Hepatocyte (in vitro differentiated cells): ENCODE data around the gene CDK9. TPM values are rescaled to one million over a fixed set of nuclear protein-coding genes. Genes with fewer than 3 reads are reported as not detected.
"Not testable (repeated sequence)": the region's sequence is repeated elsewhere in the genome, so short reads cannot be mapped to it uniquely, and the experiment has no call there.

Experiments
- DNase-seq: peaks from one replicate; pipeline ENCODE4 v3.0.0-alpha.2; 2016; ENCODE audit warnings: low spot score
- H2AFZ ChIP-seq: fragments of 200-600 bp; sonication (generic); 2 replicates; pipeline ENCODE4 v1.6.0; 2016; ENCODE audit warnings: antibody characterized with exemption, mild to moderate bottlenecking
- H3K27ac ChIP-seq: fragments of 200-600 bp; sonication (generic); 2 replicates; pipeline ENCODE4 v1.5.1; 2016; ENCODE audit warnings: mild to moderate bottlenecking
- H3K27me3 ChIP-seq: fragments of 200-600 bp; sonication (generic); 2 replicates; pipeline ENCODE4 v1.6.1; 2016
- H3K36me3 ChIP-seq: fragments of 200-600 bp; sonication (generic); replicated peaks from 2 replicates; pipeline ENCODE4 v1.5.1; 2016; ENCODE audit warnings: low read depth; ENCODE audit not compliant: insufficient read depth
- H3K4me1 ChIP-seq: fragments of 200-600 bp; sonication (generic); 2 replicates; pipeline ENCODE4 v1.5.1; 2016; ENCODE audit warnings: mild to moderate bottlenecking, moderate library complexity; ENCODE audit not compliant: insufficient read depth
- H3K4me2 ChIP-seq: fragments of 200-600 bp; sonication (generic); 2 replicates; pipeline ENCODE4 v1.6.0; 2016
- H3K4me3 ChIP-seq: fragments of 200-600 bp; sonication (generic); 2 replicates; pipeline ENCODE4 v1.5.1; 2016; ENCODE audit warnings: mild to moderate bottlenecking
- H3K79me2 ChIP-seq: fragments of 200-600 bp; sonication (generic); 2 replicates; pipeline ENCODE4 v1.6.0; 2017; ENCODE audit warnings: mild to moderate bottlenecking
- H3K9me2 ChIP-seq: fragments of 200-600 bp; sonication (generic); replicated peaks from 2 replicates; pipeline ENCODE4 v1.6.0; 2017; ENCODE audit warnings: mild to moderate bottlenecking; ENCODE audit not compliant: insufficient read depth
- H3K9me3 ChIP-seq: fragments of 200-600 bp; sonication (generic); 2 replicates; pipeline ENCODE4 v1.5.1; 2016; ENCODE audit warnings: low read depth, mild to moderate bottlenecking
- H4K20me1 ChIP-seq: fragments of 200-600 bp; sonication (generic); 2 replicates; pipeline ENCODE4 v1.6.0; 2016; ENCODE audit warnings: mild to moderate bottlenecking; ENCODE audit not compliant: insufficient read depth, poor library complexity, severe bottlenecking
- CTCF ChIP-seq: fragments of 200-600 bp; sonication (generic); IDR thresholded peaks from 2 replicates; pipeline ENCODE4 v1.5.1; 2016; ENCODE audit warnings: antibody characterized with exemption, mild to moderate bottlenecking; ENCODE audit not compliant: poor library complexity
- EZH2 ChIP-seq: fragments of 200-600 bp; sonication (generic); IDR thresholded peaks from 2 replicates; pipeline ENCODE4 v1.6.1; 2016; ENCODE audit warnings: antibody characterized with exemption, mild to moderate bottlenecking, borderline replicate concordance
- EZH2phosphoT487 ChIP-seq: fragments of 200-600 bp; sonication (generic); IDR thresholded peaks from one replicate; pipeline ENCODE4 v1.6.1; 2018; ENCODE audit warnings: antibody characterized with exemption, mild to moderate bottlenecking, low read depth, moderate library complexity; ENCODE audit not compliant: unreplicated experiment, severe bottlenecking
- WGBS: methylation state at CpG from one replicate; pipeline ENCODE4 v1.1.6; 2016; ENCODE audit warnings: low lambda C conversion rate; ENCODE audit errors: missing lambda C conversion rate; 5-methylcytosine and 5-hydroxymethylcytosine counted together
- polyA plus RNA-seq: library from polyadenylated mRNA; unstranded; fragments of >200 nt; fragmentation: Nextera tagmentation; extraction: Ambion mirVana; gene quantifications from 2 replicates; pipeline ENCODE4 v1.2.1, GENCODE V29; 2016
- total RNA-seq: library from RNA; depleted of rRNA; stranded (reverse); fragments of >200 nt; gene quantifications from 2 replicates; pipeline ENCODE4 v1.2.3, GENCODE V29; 2014

The CDK9 gene
- total and polyA plus RNA-seq, 2 experiments from 2014 or later: 84.6 to 91.4 TPM

GRCh38 chr9:127835991-127836516 is 50.2 kb downstream of the CDK9 start:
- Histone ChIP-seq H3K27ac (peak overlapping the region; percentile 80), H3K4me3 (no peak overlapping the region), H3K79me2 (no peaks in the 10 kb centered on the region), H3K36me3 (no peaks in the 10 kb centered on the region), H2AFZ (no peak overlapping the region), H3K9me3 (no peaks in the 10 kb centered on the region), H3K27me3 (no peaks in the 10 kb centered on the region), H3K4me1 (peaks cover 15% of the 10 kb centered on the region), H3K4me2 (no peak overlapping the region), H3K9me2 (no peaks in the 10 kb centered on the region), H4K20me1 (no peaks in the 10 kb centered on the region)
- 70% methylated on average over 9 of the region's 17 CpGs for WGBS
- peak; percentile 42 for DNase-seq
- TF ChIP-seq CTCF (no peak), EZH2phosphoT487 (no peak), EZH2 (no peak)

- 88% methylated on average over 3 of the region's 3 CpGs for WGBS
- H3K9me3 ChIP-seq, H2AFZ ChIP-seq, H3K4me3 ChIP-seq, H3K4me2 ChIP-seq, H3K79me2 ChIP-seq, H3K9me2 ChIP-seq, H3K36me3 ChIP-seq, H4K20me1 ChIP-seq, H3K27me3 ChIP-seq, DNase-seq: not testable (repeated sequence)
- peaks cover 15% of the 10 kb centered on the region for H3K4me1 ChIP-seq
- peak overlapping the region; percentile 80 for H3K27ac ChIP-seq
Observed at GRCh38 chr9:127836561-127836960, 50.7 kb downstream of the CDK9 start.

GRCh38 chr9:127837346-127837745 is 51.5 kb downstream of the CDK9 start:
- TF ChIP-seq CTCF (no peak), EZH2 (no peak), EZH2phosphoT487 (no peak)
- Histone ChIP-seq H3K27ac (peak overlapping the region; percentile 80), H3K36me3 (no peaks in the 10 kb centered on the region), H3K4me2 (no peak overlapping the region), H3K27me3 (no peaks in the 10 kb centered on the region), H3K9me2 (no peaks in the 10 kb centered on the region), H3K4me1 (peaks cover 15% of the 10 kb centered on the region), H3K9me3 (no peaks in the 10 kb centered on the region), H3K79me2 (no peaks in the 10 kb centered on the region), H2AFZ (no peak overlapping the region), H4K20me1 (no peaks in the 10 kb centered on the region), H3K4me3 (no peak overlapping the region)
- WGBS: 71% methylated on average over 4 of the region's 4 CpGs
- DNase-seq: no peak

GRCh38 chr9:127838375-127839078 is 52.7 kb downstream of the CDK9 start:
- Histone ChIP-seq H4K20me1 (no peaks in the 10 kb centered on the region), H3K4me2 (no peak overlapping the region), H3K79me2 (no peaks in the 10 kb centered on the region), H3K4me3 (no peak overlapping the region), H3K27me3 (no peaks in the 10 kb centered on the region), H3K36me3 (no peaks in the 10 kb centered on the region), H2AFZ (no peak overlapping the region), H3K27ac (peak overlapping the region; percentile 69), H3K9me3 (no peaks in the 10 kb centered on the region), H3K9me2 (no peaks in the 10 kb centered on the region), H3K4me1 (peaks cover 15% of the 10 kb centered on the region)
- no peak for TF ChIP-seq EZH2
- TF ChIP-seq EZH2phosphoT487: no peak
- no peak for TF ChIP-seq CTCF
- DNase-seq: peak; percentile 39
- WGBS: 49% methylated on average over 16 of the region's 18 CpGs
